SK-N-SH treated with all-trans-retinoic acid at 6 μM for 48 hours (cell line): ENCODE measurements around the gene CDR2.

Experiments used
- ESRRG ChIP-seq: fragments of 250-450 bp; sonication (Bioruptor Pico); IDR thresholded peaks from 2 replicates; pipeline ENCODE4 v1.6.1; 2021; ENCODE audit warnings: mild to moderate bottlenecking
- ZFP30 ChIP-seq: fragments of 450-650 bp; formaldehyde crosslinking; IDR thresholded peaks from 2 replicates; pipeline ENCODE4 v1.5.0; 2022; ENCODE audit warnings: mild to moderate bottlenecking, moderate library complexity
- ZNF565 ChIP-seq: fragments of 450-650 bp; formaldehyde crosslinking; conservative IDR thresholded peaks from 2 replicates; pipeline ENCODE4 v1.5.0; 2020; ENCODE audit warnings: low read depth, mild to moderate bottlenecking, moderate library complexity

DNA sequence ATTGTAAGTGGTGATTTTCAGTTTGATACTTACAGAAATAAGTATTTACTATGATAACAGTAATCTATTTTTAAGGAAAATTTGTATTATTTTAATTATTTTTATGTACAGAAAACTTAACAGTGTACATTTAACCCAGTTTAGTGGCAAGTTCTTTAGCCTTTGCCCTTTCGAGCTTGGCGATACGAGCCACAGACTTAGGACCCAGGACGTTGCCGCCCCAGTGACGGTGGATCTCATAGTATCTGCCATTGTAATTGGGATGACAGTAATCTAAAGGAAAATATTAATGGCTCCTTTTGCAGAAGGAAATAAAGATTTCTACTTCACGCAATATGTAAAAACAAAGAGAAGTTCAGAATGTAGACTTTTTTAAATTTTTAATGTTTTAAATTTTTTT is 5.2 kb upstream of the CDR2 start:
- no peak for TF ChIP-seq ZFP30 (CRISPR knock-in tag)
- no peak for TF ChIP-seq ESRRG
- no peak for TF ChIP-seq ZNF565 (CRISPR knock-in tag)
